GM19035 (cell line): Measurements from ENCODE around the gene ARMCX6.
A peak's percentile ranks its signal among the peaks of the same experiment; 100 is the strongest.
"Not testable (repeated sequence)": the region's sequence is repeated elsewhere in the genome, so short reads cannot be mapped to it uniquely, and the experiment has no call there.

Source experiments
- ATAC-seq: cut with Tn5 transposase; IDR thresholded peaks from one replicate; pipeline ENCODE4 v1.9.1; 2021; ENCODE audit not compliant: unreplicated experiment

Gene ARMCX6

DNA sequence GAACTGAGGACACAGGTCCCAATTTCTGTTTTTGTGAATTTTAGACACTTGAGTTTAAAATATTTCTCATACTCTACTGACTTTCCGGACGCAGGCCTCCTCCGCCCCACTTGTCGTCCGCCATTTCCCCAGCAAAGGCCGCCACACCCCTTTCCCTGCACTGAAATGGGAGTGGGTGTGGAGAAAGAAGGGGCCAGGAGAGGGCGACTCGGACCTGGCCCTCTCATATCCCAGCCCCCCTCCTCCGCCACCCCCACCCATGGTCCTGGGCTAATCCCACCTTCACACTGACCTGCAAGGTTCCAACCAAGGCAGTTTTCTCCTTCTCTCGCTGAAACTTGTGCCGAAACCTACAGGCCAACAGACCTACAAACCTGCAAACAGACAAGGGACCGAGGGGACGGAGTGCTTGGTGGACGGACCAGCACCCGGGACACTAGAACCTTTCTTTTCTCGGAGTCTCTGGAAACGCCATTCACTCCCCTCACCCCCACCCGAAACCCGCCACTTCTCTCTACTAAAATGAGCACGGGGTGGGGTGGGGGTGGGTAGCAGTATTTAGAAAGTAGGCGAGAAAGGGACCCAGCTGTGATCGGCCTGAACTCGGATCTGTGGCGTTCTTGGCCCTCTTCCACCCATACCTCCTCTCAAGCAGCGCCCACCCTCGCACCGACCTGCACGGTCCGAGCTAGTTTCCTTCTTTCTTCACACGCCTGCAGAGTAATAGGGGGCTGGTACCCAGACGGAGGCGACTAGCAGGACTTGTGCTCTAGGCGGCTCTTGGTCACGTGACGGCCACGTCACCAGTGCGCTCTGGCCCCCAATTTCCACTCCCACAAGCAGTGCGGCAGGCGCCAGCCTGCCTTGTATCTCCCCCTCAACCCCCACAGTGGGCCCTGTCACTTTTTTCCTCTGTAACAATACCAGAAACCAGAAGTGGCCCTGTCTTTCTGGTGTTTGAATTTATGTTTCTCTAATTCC lies at the start of gene ARMCX6:
Gene ARMCX6, minus strand, starts transcription at position 790 of the 981 bp plus-strand sequence. CDS start 1,380 bp downstream, outside the sequence.
- peak; percentile 97 for ATAC-seq

DNA sequence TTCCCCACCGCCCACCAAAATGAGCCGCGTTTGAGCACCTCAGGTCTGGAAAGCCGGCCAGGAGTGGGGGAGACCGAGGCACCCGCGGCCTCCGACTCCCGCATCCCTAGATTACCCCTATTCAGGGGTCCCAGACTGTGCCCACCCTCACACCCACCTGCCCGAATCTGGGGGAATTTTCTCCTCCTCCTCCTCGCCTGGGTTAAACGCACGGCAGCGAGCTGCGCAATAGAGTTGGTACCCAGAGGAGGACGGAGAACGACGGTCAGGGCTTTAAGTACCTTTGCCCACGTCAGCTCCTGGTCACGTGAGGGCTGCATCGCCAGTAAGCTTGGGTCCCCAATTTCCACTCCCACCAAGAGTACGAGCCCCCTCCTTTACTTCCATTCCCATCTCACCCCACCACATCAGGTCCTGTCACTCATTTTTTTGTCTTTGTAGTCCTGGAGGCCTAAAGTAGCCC lies 41.8 kb upstream of the ARMCX6 start, which contains the start of gene ARMCX2:
Gene ARMCX2, minus strand, starts transcription at position 250 of the 463 bp plus-strand sequence. CDS start 2,262 bp downstream, outside the sequence.
- ATAC-seq, result peak; percentile 76

DNA sequence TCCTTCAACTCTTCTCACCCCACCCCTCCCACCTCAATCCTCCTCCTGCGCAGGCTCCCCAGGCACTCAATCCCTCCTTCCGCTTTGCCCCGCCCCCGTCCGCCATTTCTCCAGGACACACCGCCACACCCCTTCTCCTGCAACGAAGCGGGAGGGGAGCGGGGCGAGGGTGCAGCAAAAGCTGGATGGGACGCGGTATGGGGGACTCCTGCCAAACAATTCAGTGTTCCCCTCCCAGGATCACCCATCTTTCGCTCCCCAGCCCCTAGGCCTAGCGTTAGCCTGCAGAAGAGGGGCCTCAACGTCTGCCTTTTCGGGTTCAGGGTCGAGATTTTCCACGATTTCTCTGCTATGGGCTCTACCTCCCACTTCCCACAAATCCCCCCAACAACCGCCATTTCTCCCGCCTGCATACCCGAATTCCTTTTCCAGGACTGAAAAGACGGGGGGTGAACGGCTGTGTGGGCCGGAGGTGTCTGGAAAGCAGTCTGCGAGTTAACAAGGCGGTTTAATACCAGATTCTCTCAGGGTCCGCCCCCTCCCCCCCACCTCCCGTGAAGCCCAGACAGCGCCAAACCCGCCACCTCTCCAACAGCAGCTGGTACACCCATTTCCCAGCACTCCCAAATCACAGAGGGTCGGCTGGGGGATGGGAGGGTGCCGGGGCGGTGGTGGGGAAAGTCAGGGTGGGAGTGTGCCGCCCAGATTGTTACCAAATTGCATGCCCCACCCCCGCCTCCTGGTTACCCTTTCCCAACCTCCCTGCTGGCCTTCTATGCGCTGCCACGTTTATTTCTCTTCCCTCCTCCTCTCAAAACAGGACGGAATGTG lies 41.1 kb upstream of the ARMCX6 start:
- no peak for ATAC-seq

DNA sequence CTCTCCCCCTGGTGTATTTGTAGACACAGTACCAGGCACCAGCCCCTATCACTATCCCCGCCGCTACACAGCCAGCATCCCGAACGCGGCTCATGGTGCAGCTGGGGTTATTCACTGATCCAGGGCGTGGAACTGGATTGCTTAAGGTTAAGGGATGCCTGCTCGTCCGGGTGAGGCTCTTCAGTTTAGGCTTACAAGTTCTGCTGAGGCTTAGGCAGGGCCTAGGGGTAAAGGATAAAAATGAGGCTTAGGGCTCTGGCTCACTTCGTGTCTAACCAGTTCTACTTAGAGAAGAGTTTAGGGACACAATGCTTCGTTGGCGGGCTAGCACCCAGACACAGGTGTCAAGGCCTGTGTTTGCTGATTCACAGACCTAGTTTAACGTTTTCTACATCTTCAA lies 39.7 kb upstream of the ARMCX6 start:
- ATAC-seq, result no peak

DNA sequence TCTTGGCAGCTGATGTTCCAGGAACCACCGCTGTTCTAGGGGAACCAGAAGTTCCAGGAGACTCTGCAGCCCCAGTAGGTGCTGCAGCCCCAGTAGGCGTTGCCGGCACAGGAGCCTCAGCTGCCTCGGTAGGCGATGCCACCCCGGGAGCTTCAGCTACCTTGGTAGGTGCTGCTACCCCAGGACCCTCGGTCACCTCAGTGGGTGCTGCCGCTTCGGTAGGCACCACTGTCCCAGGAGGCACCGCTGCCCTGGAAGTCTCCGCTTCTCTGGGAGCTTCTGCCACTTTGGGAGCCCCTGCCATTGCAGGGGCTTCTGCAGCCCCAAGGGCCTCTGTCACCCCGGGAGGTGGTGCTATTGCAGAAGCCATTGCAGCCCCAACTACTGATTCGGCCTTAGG lies 39.0 kb upstream of the ARMCX6 start:
- no peak for ATAC-seq

DNA sequence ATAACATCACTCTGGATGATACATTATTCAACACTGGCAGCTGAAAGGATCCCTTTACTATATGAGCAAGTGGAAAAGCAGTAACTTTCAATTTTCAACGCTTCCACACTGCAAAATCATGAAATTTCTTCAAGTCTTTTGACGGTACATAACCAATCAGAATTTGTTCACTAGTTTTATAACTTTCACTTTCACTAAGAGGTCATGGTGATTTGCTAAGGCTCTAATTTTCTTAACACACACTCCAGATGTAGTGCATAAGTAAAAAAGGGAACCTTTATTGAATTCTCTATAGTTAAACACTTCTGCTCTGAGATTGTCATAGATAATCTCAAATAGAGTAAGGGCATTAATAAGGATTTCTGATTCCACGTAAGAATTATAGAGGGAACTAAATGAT lies 37.7 kb upstream of the ARMCX6 start:
- ATAC-seq, result no peak

DNA sequence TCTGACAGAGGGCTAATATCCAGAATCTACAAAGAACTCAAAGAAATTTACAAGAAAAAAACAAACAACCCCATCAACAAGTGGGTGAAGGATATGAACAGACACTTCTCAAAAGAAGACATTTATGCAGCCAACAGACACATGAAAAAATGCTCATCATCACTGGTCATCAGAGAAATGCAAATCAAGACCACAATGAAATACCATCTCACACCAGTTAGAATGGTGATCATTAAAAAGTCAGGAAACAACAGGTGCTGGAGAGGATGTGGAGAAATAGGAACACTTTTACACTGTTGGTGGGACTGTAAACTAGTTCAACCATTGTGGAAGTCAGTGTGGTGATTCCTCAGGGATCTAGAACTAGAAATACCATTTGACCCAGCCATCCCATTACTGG lies 29.9 kb upstream of the ARMCX6 start:
- ATAC-seq, result not testable (repeated sequence)

DNA sequence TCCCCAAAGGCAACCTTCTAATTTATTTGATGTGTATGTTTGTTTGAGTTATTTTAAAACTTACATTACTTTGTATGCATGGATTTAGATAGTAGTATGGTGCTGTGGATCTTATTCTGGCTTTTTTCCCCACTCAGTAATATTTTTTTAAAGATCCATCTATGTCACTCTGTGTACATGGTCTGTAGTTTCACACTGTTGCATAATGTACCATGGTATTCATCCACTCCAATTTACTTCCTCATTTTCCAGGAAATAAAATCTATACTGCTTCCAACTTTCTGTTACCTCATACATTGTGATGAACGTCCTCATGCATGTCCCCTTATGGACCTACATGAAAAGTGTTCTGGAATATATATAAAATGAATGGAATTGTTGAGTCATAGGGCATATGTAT lies 24.3 kb upstream of the ARMCX6 start:
- no peak for ATAC-seq

DNA sequence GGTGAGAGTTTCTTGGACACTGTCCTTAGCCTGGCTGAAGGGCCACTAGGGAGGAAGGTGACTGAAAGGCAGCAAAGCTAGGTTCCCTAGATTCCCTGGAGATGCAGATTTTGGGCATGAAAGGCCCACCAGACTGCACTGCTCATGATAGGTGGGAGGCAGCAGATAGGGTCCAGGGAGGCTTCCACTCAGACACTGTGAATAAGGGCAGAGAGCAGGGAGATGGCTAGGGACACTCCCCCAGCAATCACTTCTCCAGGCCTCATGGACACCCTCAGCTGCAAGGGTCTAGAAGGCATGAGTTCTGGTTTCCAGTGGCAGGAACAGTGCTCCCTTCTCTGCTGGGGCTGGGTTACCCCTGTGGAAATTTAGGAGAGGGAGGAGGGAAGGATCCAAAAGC lies 21.8 kb upstream of the ARMCX6 start:
- no peak for ATAC-seq

DNA sequence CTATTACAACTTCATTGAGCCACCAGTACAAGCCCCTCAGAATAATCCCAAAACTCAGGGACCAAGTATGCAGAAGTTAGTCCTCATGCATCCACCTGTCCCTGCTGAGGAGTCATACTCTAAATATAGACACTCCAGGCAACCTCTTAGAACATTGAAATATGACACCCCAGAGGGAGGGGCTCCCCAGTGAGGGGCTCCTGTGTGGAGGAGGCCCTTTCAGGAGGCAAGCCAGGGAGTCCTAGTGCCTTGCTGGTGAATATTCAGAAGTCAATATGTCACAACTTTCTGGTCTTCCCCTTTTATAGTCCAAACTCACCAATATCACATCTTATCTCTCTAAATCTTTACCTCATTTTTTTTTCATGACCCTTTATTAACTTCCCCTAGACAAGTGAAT lies 1.6 kb upstream of the ARMCX6 start:
- no peak for ATAC-seq

DNA sequence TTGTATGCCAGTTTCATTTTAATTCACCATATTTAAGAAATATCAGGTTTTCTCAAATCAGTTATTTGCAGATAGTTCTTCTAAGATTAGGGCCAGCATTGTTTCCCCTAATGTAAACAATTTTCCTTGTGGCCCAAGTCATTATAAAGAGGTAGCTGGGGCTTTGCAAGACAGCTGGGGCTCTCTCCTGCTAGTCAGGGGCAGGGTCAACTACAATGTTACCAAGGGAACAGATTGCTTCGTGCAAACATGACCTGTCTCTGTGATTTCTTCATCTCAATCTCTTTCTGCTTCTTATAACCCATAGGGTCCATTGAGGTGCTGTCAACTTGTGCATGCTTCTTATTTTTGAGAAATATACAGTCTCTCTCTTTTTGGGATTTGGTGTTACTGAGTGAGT lies 12.1 kb downstream of the ARMCX6 start:
- ATAC-seq, result no peak

DNA sequence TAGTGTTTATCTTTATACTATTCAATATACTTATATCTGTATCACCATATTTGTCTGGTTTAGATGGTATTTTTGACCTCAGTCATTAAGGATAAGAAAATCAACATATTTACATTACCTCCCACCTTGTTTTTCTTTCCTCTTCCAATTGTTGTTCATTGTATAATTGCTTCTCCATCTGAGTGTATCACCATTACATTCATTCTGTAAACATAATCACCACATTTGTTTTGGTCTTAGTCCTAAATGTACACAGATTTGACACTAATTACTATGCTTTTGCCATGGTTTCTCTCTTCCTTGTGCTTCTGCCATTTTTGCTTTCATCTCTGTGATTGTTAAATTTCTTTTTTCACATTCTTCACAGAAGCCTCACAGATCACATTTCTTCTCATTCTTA lies 12.7 kb downstream of the ARMCX6 start:
- ATAC-seq, result no peak

DNA sequence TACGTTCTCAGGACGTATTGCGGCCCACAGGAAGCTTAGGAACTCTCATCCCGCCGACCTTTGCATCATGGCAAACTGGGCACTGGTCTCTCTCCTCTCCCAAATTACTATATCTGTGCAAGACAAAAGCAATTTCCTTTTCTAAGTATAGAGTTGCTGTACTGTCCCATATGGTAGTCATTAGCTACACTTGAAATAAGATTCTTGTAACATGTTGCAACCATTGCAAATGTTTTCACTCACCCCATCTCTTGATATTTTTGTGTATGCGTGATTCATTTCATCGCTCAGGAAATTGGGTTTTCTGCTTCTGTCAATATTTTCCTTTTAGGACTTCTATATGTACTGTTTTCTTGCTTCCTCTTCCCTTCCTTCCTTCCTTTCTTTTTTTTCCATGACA lies 15.7 kb downstream of the ARMCX6 start:
- no peak for ATAC-seq

DNA sequence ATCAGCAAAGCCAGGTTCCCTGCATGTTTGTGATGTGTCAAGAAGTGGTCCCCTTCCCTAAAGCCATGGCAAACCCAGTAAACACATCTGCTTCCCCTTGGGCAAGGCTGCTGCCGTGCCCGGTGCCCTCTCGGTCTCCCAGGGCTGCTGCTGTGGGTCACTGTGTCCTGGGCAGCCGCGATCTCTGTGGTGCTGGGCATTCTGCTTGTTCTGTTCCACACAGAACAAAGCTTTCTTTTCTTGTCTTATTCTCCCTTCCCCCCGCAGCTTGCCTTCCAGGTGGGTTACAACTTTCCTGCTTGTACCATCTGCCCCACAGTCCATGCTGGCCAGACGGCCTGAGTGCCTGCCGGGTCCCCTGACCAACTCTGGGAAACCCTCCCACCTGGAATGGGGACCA lies 18.2 kb downstream of the ARMCX6 start:
- ATAC-seq, result not testable (repeated sequence)

DNA sequence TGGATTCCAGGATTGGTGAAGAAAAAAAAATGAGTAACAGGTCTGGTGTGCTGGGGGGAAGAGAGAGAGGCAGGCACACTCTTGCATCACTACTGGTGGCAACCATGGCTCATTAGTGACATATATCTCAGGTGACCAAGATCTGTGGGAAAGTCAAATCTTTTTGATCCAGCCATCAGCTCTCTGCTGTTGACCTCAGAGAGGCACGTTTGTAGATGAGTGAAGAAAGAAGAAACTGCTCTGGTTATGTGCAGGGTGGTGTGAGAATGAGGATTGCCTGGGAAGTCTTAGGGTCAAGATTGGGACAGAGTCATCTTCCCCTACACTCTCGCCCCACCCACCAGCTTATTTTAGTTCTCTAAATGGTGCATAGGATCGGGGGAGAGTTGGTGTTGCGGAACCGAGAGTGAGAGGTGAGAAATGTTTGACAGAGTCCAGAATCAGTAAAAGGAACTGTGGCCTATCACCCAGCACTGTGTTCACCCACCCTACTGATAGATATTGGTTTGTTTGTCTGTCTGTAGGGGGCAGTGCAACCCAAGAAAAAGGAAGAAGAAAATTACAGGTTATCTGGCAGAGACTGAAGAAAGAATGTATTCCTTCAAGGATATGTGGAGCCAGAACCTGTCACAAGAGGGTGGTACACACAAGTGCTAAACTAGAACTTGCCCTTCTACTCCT lies 21.9 kb downstream of the ARMCX6 start:
- ATAC-seq, result peak; percentile 98
